Upper lobe of right lung (tissue), 1 donor: Measurements from ENCODE around the gene FHAD1. TPM values are rescaled to one million over a fixed set of nuclear protein-coding genes. Genes with fewer than 3 reads are reported as not detected.

Source experiments
- ATAC-seq: fragments of 200-7000 bp; cut with Tn5 transposase; one replicate; pipeline ENCODE4 v1.9.1; 2020; ENCODE audit warnings: mild to moderate bottlenecking, moderate library complexity
- DNase-seq: peaks from one replicate; pipeline ENCODE4 v3.0.0-alpha.2; 2020
- H3K27ac ChIP-seq: fragments of 200-600 bp; one replicate; pipeline ENCODE4 v1.8.0; 2022
- H3K27me3 ChIP-seq: fragments of 200-600 bp; one replicate; pipeline ENCODE4 v1.8.0; 2022; ENCODE audit warnings: mild to moderate bottlenecking
- H3K36me3 ChIP-seq: fragments of 200-600 bp; one replicate; pipeline ENCODE4 v1.8.0; 2022
- H3K4me1 ChIP-seq: fragments of 200-600 bp; one replicate; pipeline ENCODE4 v1.8.0; 2022
- H3K4me3 ChIP-seq: fragments of 200-600 bp; one replicate; pipeline ENCODE4 v1.8.0; 2022; ENCODE audit warnings: mild to moderate bottlenecking
- H3K9me3 ChIP-seq: fragments of 200-600 bp; one replicate; pipeline ENCODE4 v1.8.0; 2022
- intact Hi-C: fragments of 100-400 bp; cut with DNase I; formaldehyde crosslinking; loops from one replicate; pipeline ENCODE4 v1.11.0; 2022
- total RNA-seq: library from RNA; stranded (reverse); fragmentation: NEBNext Ultra II Directional; extraction: Animal tissue kit (Norgen Biotek cat#: 25700); gene quantifications from one replicate; pipeline ENCODE4 v1.2.1, GENCODE V29; 2021
- TF ChIP-seq, protein P1 (sequence below): fragments of 200-600 bp; IDR thresholded peaks from one replicate; pipeline ENCODE4 v1.8.0; 2022; ENCODE audit warnings: antibody characterized with exemption
- donor health status: DM: no; HTN: yes; CAD: no; lungs with severe emphysema.

The FHAD1 gene
- total RNA-seq, 1 donor from 2014 or later = 2.4 TPM

DNA sequence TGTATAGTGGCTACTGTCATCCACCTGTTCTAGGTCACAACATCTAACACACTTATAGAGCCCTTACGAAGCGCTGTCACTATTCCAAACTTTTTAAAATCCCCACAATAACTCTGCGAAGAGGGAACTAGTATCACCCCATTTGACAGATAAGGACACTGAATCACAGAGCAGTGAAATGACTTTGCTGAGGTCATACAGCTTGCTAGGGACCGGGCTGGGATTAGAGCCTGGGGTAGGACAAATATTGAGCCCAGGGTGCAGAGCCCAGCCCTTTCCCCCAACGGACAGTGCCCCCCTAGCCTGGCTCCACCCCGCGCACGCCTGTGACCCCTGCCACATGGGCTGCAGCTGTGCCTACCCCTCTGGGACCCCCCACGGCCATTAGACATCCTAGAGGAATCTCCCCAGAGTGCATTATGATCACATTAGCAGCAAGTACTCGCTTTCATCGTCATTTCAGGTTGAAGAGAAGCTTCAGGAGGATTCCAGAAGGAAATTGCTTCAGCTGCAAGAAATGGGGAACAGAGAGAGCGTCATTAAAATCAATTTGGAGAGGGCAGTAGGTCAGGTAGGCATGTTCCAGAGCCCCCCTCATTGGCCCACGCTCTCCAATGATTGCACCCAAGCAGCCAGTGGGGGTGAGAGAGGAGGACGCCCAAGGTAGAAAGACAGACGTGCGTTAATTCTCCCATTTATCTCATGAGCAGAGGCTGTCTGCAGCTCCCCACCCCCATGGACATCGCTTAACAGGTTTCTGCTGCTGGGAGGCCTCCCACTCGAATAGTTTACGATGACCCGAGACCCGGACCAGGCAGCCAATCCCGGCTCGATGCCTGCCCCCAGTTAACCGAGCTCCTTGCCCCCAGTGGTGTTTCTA lies 77.2 kb downstream of the FHAD1 start:
- Histone ChIP-seq H3K4me3 (no peak overlapping the region), H3K4me1 (peaks cover 22% of the 10 kb centered on the region), H3K36me3 (no peaks in the 10 kb centered on the region), H3K27me3 (no peaks in the 10 kb centered on the region), H3K9me3 (no peaks in the 10 kb centered on the region), H3K27ac (no peak overlapping the region)
- DNase-seq (peak; percentile 52), ATAC-seq (no peak)
- TF ChIP-seq, protein P1, sequence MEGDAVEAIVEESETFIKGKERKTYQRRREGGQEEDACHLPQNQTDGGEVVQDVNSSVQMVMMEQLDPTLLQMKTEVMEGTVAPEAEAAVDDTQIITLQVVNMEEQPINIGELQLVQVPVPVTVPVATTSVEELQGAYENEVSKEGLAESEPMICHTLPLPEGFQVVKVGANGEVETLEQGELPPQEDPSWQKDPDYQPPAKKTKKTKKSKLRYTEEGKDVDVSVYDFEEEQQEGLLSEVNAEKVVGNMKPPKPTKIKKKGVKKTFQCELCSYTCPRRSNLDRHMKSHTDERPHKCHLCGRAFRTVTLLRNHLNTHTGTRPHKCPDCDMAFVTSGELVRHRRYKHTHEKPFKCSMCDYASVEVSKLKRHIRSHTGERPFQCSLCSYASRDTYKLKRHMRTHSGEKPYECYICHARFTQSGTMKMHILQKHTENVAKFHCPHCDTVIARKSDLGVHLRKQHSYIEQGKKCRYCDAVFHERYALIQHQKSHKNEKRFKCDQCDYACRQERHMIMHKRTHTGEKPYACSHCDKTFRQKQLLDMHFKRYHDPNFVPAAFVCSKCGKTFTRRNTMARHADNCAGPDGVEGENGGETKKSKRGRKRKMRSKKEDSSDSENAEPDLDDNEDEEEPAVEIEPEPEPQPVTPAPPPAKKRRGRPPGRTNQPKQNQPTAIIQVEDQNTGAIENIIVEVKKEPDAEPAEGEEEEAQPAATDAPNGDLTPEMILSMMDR = no peak
- intact Hi-C loops = loop anchor here (5.0 kb wide), 1 partner anchor 108 kb away; no protein-coding TSS in a partner anchor

DNA sequence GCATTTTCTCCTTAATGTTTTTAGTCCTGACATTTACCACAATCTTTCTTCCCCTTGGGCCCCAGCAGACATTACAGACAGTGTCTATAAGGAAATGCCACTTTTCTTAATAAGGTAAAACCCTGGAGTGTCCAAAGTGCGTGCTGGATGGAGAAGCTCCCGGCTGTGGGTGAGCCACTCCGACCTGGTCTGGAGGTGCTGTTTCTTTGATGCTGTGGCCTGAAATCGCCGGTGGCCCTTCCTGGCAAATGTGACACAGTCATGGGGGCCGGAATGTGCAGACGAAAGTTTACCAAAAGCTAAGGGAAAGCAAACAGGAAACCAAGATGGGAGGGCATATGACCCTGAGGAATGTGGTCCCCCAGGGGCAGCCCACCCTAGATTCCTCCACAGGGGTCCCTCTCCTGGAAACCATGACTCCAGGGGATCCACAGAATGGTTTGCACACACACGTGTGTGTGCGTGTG lies 77.9 kb downstream of the FHAD1 start:
- Histone ChIP-seq H3K27me3 (no peaks in the 10 kb centered on the region), H3K4me1 (peaks cover 27% of the 10 kb centered on the region), H3K9me3 (no peaks in the 10 kb centered on the region), H3K4me3 (no peak overlapping the region), H3K36me3 (no peaks in the 10 kb centered on the region), H3K27ac (no peak overlapping the region)
- ATAC-seq = no peak
- intact Hi-C loops = loop anchor here (5.0 kb wide), 1 partner anchor 107 kb away; no protein-coding TSS in a partner anchor
- TF ChIP-seq, protein P1 = no peak
- DNase-seq = peak; percentile 40

DNA sequence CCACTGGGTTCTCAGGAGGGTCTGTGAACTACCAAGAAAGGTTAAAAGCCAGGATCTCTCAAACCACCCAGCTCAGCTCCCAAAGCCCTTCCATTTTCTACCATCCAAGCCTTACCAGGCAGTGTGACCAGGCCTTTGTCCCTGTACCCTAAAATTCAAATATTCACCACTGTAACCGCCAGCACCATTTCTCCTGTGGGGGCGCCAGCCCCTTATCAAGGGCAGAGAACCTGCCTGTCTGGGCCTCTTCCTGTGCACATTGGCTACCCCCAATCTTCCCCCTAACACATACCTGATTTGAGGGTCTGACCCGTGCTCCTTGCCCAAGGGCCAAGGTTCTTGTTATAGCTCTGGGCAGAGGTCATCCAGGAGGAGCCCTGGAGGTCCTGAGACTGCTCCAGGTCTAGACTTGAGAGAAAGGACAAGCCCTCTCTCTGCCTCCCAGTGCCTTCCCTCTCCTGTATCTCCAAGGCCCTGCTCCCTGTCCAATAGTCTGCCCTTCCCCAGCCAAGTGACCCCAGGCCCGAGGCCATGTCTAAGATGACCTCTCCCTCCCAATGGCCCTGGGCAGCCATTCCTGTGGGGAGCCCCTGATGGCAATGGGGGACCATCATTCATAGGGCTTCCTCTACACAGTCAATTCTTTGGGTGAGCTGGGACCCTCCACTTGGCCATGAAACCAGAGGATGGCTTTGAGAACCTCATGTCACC lies 78.5 kb downstream of the FHAD1 start:
- TF ChIP-seq, protein P1 = no peak
- H3K36me3 ChIP-seq = no peaks in the 10 kb centered on the region
- peaks cover 27% of the 10 kb centered on the region for H3K4me1 ChIP-seq
- no peak overlapping the region for H3K4me3 ChIP-seq
- no peaks in the 10 kb centered on the region for H3K27me3 ChIP-seq
- DNase-seq = peak; percentile 21
- no peak overlapping the region for H3K27ac ChIP-seq
- ATAC-seq = no peak
- no peaks in the 10 kb centered on the region for H3K9me3 ChIP-seq
- intact Hi-C loops = no loop called here

DNA sequence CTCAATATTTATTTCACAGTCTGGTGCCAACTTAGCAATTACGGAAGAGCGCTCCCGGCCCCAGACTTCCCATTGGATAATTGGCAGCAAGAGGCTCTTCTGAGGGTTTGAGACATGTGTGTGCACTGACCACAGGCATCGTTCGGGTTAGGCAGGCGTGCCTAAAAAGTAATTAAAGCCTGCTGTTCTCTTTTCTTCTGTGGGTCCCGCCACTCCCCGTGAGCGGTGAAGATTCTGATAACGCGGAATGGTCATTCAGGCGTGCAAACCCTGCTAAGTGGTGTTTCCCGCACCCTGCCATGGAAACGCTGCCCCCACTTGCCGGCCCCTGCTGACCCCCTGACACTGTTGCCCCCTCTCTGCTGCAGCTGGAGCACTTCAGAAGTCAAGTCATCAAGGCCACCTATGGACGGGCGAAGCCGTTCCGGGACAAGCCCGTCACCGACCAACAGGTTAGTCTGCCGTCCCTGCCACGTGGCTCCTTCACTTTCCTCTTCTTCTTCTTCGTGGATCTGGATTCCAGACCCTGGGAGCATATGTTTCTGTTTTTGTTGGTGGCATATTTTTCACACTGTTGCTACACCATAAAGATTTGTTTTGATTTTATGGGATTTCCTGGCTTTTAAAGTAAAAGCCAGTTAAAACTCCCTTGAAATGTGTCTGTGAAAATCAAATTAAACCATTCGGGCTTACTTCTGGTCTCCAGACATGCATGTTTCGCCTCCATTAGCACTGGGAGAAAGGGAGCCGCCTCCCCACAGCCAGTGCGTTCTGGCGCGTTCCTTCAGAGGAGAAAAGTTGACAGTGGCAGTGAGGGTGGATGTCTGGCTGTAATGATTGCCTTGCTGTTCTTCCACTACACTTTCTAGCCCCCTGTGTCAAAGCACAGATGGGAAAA lies 79.9 kb downstream of the FHAD1 start:
- H3K9me3 ChIP-seq = no peaks in the 10 kb centered on the region
- intact Hi-C loops = no loop called here
- TF ChIP-seq, protein P1 = no peak
- ATAC-seq = peak; percentile 35
- H3K36me3 ChIP-seq = no peaks in the 10 kb centered on the region
- no peaks in the 10 kb centered on the region for H3K27me3 ChIP-seq
- H3K4me3 ChIP-seq = no peak overlapping the region
- no peak for DNase-seq
- H3K27ac ChIP-seq = no peak overlapping the region
- peaks cover 27% of the 10 kb centered on the region for H3K4me1 ChIP-seq

- no peaks in the 10 kb centered on the region for H3K27me3 ChIP-seq
- H3K27ac ChIP-seq = peak overlapping the region; percentile 18
- ATAC-seq (peak; percentile 58), DNase-seq (no peak)
- H3K4me1 ChIP-seq = peaks cover 27% of the 10 kb centered on the region
- no peaks in the 10 kb centered on the region for H3K9me3 ChIP-seq
- no peak overlapping the region for H3K4me3 ChIP-seq
- TF ChIP-seq, protein P1 = no peak
- intact Hi-C loops = no loop called here
- H3K36me3 ChIP-seq = no peaks in the 10 kb centered on the region
Observed at GRCh38 chr1:15328351-15329103, 81.5 kb downstream of the FHAD1 start.
